ENCODE data around the gene IFIT1B. TPM values are rescaled to one million over a fixed set of nuclear protein-coding genes. Genes with fewer than 3 reads are reported as not detected.

The IFIT1B gene
- polyA plus RNA-seq, 3 donors = not detected

- WGBS (ENCODE audit: insufficient coverage) = 95% methylated on average over 2 of the region's 2 CpGs
- Mint-ChIP-seq H3K27ac (no peak overlapping the region), H3K4me3 (no peak overlapping the region), H3K27me3 (ENCODE audit: low read depth in 3 of 3) (peaks cover 0 to 1% (median 0%) of the 10 kb centered on the region in 3 donors), H3K36me3 (peaks cover 36 to 45% of the 10 kb centered on the region in 2 donors), H3K4me1 (peaks cover 22% of the 10 kb centered on the region), H3K9me3 (peaks cover 0 to 2% (median 0%) of the 10 kb centered on the region in 7 donors)
- peaks cover 14 to 44% of the 10 kb centered on the region in 2 donors for H3K36me3 ChIP-seq (replicated peaks in 1 of 2; ENCODE audit: control insufficient read depth in 1 of 2, insufficient read depth in 2 of 2, low read length in 2 of 2)
- no peak overlapping the region for H3K9ac ChIP-seq (ENCODE audit: insufficient read depth, low read length, poor library complexity, severe bottlenecking)
- no peak for DNase-seq
- H3K27me3 ChIP-seq (ENCODE audit: control insufficient read depth in 2 of 2, insufficient read depth in 2 of 2, low read length in 2 of 2) = no peaks in the 10 kb centered on the region
- peaks cover 32% of the 10 kb centered on the region for H3K79me2 ChIP-seq (ENCODE audit: insufficient read depth, low read length)
- H3K4me2 ChIP-seq (replicated peaks; ENCODE audit: extremely low read depth, low read length, poor library complexity, severe bottlenecking) = no peak overlapping the region
- no peak overlapping the region for H3K4me3 ChIP-seq (replicated peaks in 1 of 3; ENCODE audit: low read depth in 2 of 3, low read length in 3 of 3)
- no peak for TF ChIP-seq CTCF (IDR thresholded peaks at IDR 0.05)
- no peak overlapping the region for H2AFZ ChIP-seq (ENCODE audit: insufficient read depth, low read depth, low read length, poor library complexity, severe bottlenecking)
- H3K4me1 ChIP-seq (ENCODE audit: control insufficient read depth in 1 of 2, insufficient read depth in 2 of 2, low read length in 2 of 2) = peaks cover 6% of the 10 kb centered on the region in 2 donors
- intact Hi-C loops (cut with micrococcal nuclease) = loop anchor here (10.0 kb wide), 2 partner anchors 144 to 284 kb away; partner anchors contain the start of gene KIF20B (in 1 of the 2)
- H4K20me1 ChIP-seq (ENCODE audit: insufficient read depth, low read length) = peaks cover 62% of the 10 kb centered on the region
- H3K9me3 ChIP-seq (replicated peaks in 1 of 2; ENCODE audit: control insufficient read depth in 1 of 2, insufficient read depth in 1 of 2, low read length in 2 of 2) = no peaks in the 10 kb centered on the region
- H3K27ac ChIP-seq (ENCODE audit: low read depth in 1 of 2, low read length in 2 of 2) = no peak overlapping the region
Observed at GRCh38 chr10:89421018-89421476, 43.2 kb downstream of the IFIT1B start.

GRCh38 chr10:89425000-89425399, 47.1 kb downstream of the IFIT1B start:
- no peaks in the 10 kb centered on the region for H3K9me3 Mint-ChIP-seq
- H3K79me2 ChIP-seq (ENCODE audit: insufficient read depth, low read length) = no peaks in the 10 kb centered on the region
- no peak overlapping the region for H3K4me3 ChIP-seq (replicated peaks in 1 of 3; ENCODE audit: low read depth in 2 of 3, low read length in 3 of 3)
- no peaks in the 10 kb centered on the region for H3K9me3 ChIP-seq (replicated peaks in 1 of 2; ENCODE audit: control insufficient read depth in 1 of 2, insufficient read depth in 1 of 2, low read length in 2 of 2)
- no peak overlapping the region for H3K9ac ChIP-seq (ENCODE audit: insufficient read depth, low read length, poor library complexity, severe bottlenecking)
- intact Hi-C loops (cut with micrococcal nuclease) = loop anchor here (10.0 kb wide), 2 partner anchors 140 to 280 kb away; partner anchors contain the start of gene KIF20B (in 1 of the 2)
- H2AFZ ChIP-seq (ENCODE audit: insufficient read depth, low read depth, low read length, poor library complexity, severe bottlenecking) = no peak overlapping the region
- H3K4me1 ChIP-seq (ENCODE audit: control insufficient read depth in 1 of 2, insufficient read depth in 2 of 2, low read length in 2 of 2) = no peaks in the 10 kb centered on the region
- no CpG with 5 or more reads among the region's 5 CpGs for WGBS (ENCODE audit: insufficient coverage)
- H4K20me1 ChIP-seq (ENCODE audit: insufficient read depth, low read length) = peaks cover 29% of the 10 kb centered on the region
- TF ChIP-seq CTCF (IDR thresholded peaks at IDR 0.05) = no peak
- H3K36me3 ChIP-seq (replicated peaks in 1 of 2; ENCODE audit: control insufficient read depth in 1 of 2, insufficient read depth in 2 of 2, low read length in 2 of 2) = peaks cover 5 to 19% of the 10 kb centered on the region in 2 donors
- H3K4me3 Mint-ChIP-seq = no peak overlapping the region
- H3K36me3 Mint-ChIP-seq = peaks cover 17 to 20% of the 10 kb centered on the region in 2 donors
- no peaks in the 10 kb centered on the region for H3K27me3 ChIP-seq (ENCODE audit: control insufficient read depth in 2 of 2, insufficient read depth in 2 of 2, low read length in 2 of 2)
- no peak overlapping the region for H3K27ac Mint-ChIP-seq
- no peak overlapping the region for H3K27ac ChIP-seq (ENCODE audit: low read depth in 1 of 2, low read length in 2 of 2)
- peaks cover 0 to 1% (median 0%) of the 10 kb centered on the region in 3 donors for H3K27me3 Mint-ChIP-seq (ENCODE audit: low read depth in 3 of 3)
- no peak for DNase-seq
- H3K4me1 Mint-ChIP-seq = no peaks in the 10 kb centered on the region
- no peak overlapping the region for H3K4me2 ChIP-seq (replicated peaks; ENCODE audit: extremely low read depth, low read length, poor library complexity, severe bottlenecking)
